Measurements from ENCODE around the gene TXNRD1.
"Not testable (repeated sequence)": the region's sequence is repeated elsewhere in the genome, so short reads cannot be mapped to it uniquely, and the experiment has no call there.

Gene TXNRD1

GRCh38 chr12:104237930-104238329 lies 22.4 kb downstream of the TXNRD1 start:
- no peak for DNase-seq (ENCODE audit: low spot score)

DNA sequence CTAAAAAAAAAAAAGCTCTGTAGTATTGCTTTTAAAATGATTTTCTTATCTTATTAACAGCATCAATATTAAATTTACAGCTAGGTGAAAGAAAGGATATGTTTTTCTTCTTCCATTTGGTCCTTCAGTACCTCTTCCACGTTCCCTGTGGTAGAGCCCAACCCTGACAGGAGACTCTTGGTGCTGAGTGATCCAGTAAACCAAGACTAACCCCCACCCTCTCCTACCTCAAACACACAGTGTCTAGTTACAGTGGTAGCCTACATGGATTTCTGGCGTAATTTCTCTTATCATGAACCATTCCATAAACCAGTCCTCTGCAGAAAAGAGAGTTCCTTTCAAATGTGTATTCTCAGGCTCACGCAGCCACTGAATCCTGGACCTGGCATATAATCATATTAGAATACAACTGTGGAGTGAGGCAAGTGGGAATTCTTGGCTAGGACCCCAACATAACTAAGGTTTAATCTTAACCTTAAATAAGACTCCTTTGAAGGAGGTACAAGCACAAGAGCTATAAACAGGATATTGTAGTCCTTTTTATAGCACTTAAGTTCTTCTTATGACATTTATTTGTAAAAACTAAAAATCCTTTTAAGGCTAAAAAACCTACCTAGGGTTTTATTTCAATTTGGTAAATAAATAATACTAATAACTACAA lies 27.1 kb downstream of the TXNRD1 start:
- DNase-seq (ENCODE audit: low spot score) = no peak

GRCh38 chr12:104243551-104243950 lies 28.0 kb downstream of the TXNRD1 start:
- DNase-seq (ENCODE audit: low spot score) = peak; percentile 30

GRCh38 chr12:104243971-104244370 lies 28.4 kb downstream of the TXNRD1 start:
- no peak for DNase-seq (ENCODE audit: low spot score)

DNA sequence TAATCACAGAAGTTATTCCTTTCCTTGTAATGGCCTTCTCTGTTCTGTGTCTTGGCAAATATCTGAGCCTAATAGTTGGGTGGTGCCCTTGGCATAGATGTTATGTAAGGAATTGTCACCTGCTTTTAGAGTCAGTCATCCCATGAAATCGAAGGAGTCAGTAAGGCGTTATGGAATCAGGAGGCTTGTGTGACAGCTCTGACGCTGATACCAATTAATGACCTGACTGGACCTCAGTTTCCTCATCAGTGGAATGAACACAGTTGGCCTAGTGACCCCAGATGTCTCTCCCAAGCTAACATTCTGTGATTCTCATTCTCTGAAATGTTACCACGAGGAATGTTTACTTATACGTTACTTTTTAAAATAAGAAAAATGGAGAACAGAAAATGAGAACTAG lies 32.1 kb downstream of the TXNRD1 start:
- DNase-seq (ENCODE audit: low spot score) = no peak

GRCh38 chr12:104248444-104248843 lies 32.9 kb downstream of the TXNRD1 start:
- no peak for DNase-seq (ENCODE audit: low spot score)

- no peak for DNase-seq (ENCODE audit: low spot score)
Measured at GRCh38 chr12:104249017-104249416, 33.4 kb downstream of the TXNRD1 start.

GRCh38 chr12:104249898-104250297 lies 34.3 kb downstream of the TXNRD1 start:
- DNase-seq (ENCODE audit: low spot score) = no peak

DNA sequence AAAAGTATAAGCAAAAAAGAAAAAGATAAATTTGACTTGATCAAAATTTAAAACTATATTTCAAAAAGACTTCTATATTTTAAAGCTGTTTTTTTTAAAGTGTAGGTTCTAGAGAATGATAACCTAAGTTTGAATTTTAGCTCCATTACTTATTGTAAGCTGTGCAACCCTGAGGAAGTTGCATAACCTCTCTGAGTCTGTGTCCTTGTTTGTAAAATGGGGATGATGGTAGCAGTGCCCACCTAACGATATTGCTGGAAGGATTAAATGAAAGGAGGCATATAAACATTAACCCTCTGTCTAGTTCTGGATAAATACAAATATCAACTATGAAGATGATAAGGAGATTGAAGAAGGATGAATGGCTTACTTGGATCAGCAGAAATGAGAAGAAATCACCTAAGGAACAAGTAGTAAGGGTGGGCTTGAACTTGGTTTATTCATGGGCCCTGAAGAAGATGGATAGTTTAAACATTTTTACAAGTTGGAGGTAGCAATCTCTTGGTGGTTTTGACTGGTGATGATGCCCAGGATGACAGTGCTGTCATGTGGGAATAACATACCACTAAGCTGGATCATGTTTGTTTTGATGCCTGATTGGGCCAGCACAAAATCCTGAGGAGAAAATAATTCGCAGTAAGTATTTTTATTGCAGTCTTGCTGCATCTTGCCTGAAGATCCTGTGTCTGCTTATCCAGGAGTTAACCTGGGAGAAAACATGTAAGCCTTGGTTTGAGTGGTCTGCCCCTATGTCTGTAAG lies 35.0 kb downstream of the TXNRD1 start:
- DNase-seq (ENCODE audit: low spot score) = peak; percentile 19

GRCh38 chr12:104257913-104258472 lies 42.4 kb downstream of the TXNRD1 start:
- DNase-seq (ENCODE audit: low spot score) = no peak

- no peak for DNase-seq (ENCODE audit: low spot score)
Measured at GRCh38 chr12:104258476-104259067, 43.0 kb downstream of the TXNRD1 start.

DNA sequence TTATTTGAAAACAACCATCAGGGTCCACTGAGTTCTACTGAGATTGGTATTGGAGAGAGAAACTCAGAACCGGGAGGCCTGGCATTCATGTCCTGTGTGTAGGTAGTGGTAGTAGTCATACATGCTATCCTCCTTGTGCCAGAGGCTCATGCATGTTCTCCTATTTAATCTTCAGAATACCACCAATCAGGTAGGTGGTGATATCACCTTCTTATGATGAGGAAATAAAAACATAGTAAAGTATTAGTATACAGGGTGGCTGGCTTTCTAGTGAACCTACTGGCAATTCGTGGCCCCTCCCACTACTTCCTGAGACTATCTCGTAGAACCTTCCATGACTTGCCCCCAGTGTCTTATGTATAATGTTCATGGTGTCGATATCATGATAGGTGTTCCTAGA lies 47.4 kb downstream of the TXNRD1 start:
- no peak for DNase-seq (ENCODE audit: low spot score)

GRCh38 chr12:104263580-104264358 lies 48.2 kb downstream of the TXNRD1 start:
- peak; percentile 54 for DNase-seq (ENCODE audit: low spot score)

DNA sequence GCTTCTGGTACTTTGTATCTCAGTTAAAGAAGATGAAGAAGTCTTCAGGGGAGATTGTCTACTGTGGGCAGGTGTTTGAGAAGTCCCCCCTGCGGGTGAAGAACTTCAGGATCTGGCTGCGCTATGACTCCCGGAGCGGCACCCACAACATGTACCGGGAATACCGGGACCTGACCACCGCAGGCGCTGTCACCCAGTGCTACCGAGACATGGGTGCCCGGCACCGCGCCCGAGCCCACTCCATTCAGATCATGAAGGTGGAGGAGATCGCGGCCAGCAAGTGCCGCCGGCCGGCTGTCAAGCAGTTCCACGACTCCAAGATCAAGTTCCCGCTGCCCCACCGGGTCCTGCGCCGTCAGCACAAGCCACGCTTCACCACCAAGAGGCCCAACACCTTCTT lies 49.9 kb downstream of the TXNRD1 start:
- not testable (repeated sequence) for DNase-seq (ENCODE audit: low spot score)

GRCh38 chr12:104272938-104273337 lies 57.4 kb downstream of the TXNRD1 start:
- DNase-seq (ENCODE audit: low spot score) = no peak

- DNase-seq (ENCODE audit: low spot score) = no peak
Measured at GRCh38 chr12:104273503-104273902, 57.9 kb downstream of the TXNRD1 start.

- DNase-seq (ENCODE audit: low spot score) = no peak
Measured at GRCh38 chr12:104274811-104275210, 59.2 kb downstream of the TXNRD1 start.

DNA sequence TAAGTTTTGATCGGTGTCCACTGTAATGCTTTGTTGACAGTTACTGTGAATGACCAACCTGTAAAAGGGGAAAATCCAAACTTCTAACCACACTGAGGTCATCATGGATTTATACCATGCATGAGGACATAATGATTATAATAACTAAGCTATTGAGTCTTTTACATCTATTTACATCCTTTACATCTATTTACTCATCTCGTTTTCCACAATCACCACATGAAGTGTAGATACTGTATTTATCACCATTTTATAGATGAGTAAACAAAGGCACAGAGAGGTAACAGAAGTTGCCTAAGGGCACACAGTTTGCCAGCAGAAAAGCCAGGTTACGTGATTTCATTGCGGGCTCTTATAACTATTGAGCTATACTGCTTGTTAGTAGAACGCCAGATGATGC lies 60.1 kb downstream of the TXNRD1 start:
- DNase-seq (ENCODE audit: low spot score) = no peak

GRCh38 chr12:104276273-104277131 lies 60.9 kb downstream of the TXNRD1 start:
- no peak for DNase-seq (ENCODE audit: low spot score)

GRCh38 chr12:104279164-104279563 lies 63.6 kb downstream of the TXNRD1 start:
- DNase-seq (ENCODE audit: low spot score) = no peak

DNA sequence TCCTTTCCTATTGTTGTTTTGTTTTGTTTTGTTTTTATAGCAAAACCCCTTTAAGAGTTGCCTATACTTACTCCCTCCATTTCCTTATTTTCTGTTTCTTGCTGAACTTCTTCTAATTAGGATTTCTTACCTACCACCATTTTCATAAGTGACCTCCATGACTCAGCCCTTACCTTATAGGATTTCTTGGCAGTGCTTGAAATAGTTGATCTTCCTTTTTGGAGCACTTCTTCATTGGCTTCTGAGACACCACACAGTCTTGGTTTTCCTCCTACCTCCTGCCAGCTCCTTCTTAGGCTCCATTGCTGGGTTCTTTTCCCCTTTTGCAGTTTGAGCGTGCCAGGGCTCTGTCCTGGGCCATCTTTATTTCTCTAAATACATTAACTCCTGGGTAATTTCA lies 64.5 kb downstream of the TXNRD1 start:
- DNase-seq (ENCODE audit: low spot score) = no peak

All from AG08395 (cell line).